ENCODE data around the gene MFN1. TPM values are rescaled to one million over a fixed set of nuclear protein-coding genes. Genes with fewer than 3 reads are reported as not detected.

Gene MFN1
- total RNA-seq, 2 experiments from 2014 or later: 25.5 to 30.4 TPM

DNA sequence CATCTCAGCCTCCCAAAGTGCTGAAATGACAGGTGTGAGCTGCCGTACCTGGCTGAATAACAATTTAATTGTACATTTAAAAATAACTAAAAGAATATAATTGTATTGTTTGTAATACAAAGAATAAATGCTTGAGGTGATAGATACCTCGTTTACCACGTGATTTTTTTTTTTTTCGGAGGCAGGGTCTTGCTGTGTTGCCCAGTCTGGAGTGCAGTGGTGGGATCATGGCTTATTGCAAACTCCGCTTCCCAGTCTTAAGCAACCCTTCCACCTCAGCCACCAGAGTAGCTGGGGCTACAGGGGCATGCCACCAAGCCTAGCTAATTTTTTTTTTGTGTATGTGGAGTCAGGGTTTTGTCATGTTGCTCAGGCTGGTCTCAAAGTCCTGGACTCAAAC, 15.8 kb downstream of the MFN1 start:
- H3K36me3 Mint-ChIP-seq (ENCODE audit: low read depth): peaks cover 39% of the 10 kb centered on the region

DNA sequence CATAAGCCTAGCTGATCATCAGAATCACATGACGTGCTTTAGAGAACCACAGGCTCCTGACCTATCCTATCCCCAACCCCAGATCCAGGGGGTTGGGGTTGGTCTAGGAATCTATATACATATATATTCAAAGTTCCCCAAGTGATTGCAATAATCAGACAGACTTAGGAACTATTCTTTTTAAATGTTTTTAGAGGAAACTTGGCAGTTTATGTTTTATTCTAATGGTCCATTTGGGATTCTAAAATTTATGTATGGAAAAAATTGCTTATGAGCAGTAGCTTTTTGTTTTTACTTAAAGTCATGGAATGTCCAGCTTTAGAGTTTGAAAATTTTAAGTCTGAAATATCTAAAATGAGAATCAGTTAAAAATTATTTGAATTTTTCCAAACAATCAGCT, 22.1 kb downstream of the MFN1 start:
- no peaks in the 10 kb centered on the region for H3K4me1 Mint-ChIP-seq (ENCODE audit: low read depth)
- ChIA-PET POLR2A (no interaction called here), CTCF (no interaction called here)
- DNase-seq (no peak), ATAC-seq (no peak)
- no peaks in the 10 kb centered on the region for H3K9me3 Mint-ChIP-seq (ENCODE audit: insufficient read depth)
- no peak overlapping the region for H3K4me3 Mint-ChIP-seq
- H3K27me3 Mint-ChIP-seq (ENCODE audit: low read depth): no peaks in the 10 kb centered on the region
- peaks cover 21% of the 10 kb centered on the region for H3K36me3 Mint-ChIP-seq (ENCODE audit: low read depth)
- H3K27ac Mint-ChIP-seq: no peak overlapping the region

More for the DNA sequence above, 15.8 kb downstream of the MFN1 start:
- ATAC-seq (no peak), DNase-seq (no peak)
- no peaks in the 10 kb centered on the region for H3K4me1 Mint-ChIP-seq (ENCODE audit: low read depth)
- H3K4me3 Mint-ChIP-seq: no peak overlapping the region
- ChIA-PET POLR2A (no interaction called here), CTCF (interaction anchor here (2.7 kb wide), 1 partner anchor 12 kb away, joined by 7 read pairs; no protein-coding TSS in a partner anchor)
- no peaks in the 10 kb centered on the region for H3K9me3 Mint-ChIP-seq (ENCODE audit: insufficient read depth)
- no peak overlapping the region for H3K27ac Mint-ChIP-seq
- H3K27me3 Mint-ChIP-seq (ENCODE audit: low read depth): no peaks in the 10 kb centered on the region

DNA sequence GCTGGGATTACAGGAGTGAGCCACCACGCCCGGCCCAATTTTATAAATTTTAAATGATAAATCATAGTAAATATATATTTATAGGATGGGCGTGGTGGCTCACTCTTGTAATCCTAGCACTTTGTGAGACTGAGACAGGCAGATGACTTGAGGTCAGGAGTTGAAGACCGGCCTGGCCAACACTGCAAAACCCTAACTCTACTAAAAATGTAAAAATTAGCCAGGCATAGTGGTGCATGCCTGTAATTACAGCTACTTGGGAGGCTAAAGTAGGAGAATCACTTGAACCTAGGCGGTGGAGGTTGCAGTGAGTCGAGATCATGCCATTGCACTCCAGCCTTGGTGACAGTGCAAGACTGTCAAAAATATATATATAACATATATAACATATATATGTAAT, 26.4 kb downstream of the MFN1 start:
- H3K9me3 Mint-ChIP-seq (ENCODE audit: insufficient read depth): no peaks in the 10 kb centered on the region
- H3K36me3 Mint-ChIP-seq (ENCODE audit: low read depth): peaks cover 18% of the 10 kb centered on the region
- H3K4me3 Mint-ChIP-seq: no peak overlapping the region
- no peaks in the 10 kb centered on the region for H3K4me1 Mint-ChIP-seq (ENCODE audit: low read depth)
- DNase-seq (no peak), ATAC-seq (no peak)
- H3K27me3 Mint-ChIP-seq (ENCODE audit: low read depth): no peaks in the 10 kb centered on the region
- ChIA-PET POLR2A (interaction anchor here (0.9 kb wide), 1 partner anchor 27 kb away, joined by 3 read pairs; no protein-coding TSS in a partner anchor), CTCF (interaction anchor here (0.6 kb wide), 1 partner anchor 13 kb away, joined by 3 read pairs; no protein-coding TSS in a partner anchor)
- H3K27ac Mint-ChIP-seq: no peak overlapping the region

DNA sequence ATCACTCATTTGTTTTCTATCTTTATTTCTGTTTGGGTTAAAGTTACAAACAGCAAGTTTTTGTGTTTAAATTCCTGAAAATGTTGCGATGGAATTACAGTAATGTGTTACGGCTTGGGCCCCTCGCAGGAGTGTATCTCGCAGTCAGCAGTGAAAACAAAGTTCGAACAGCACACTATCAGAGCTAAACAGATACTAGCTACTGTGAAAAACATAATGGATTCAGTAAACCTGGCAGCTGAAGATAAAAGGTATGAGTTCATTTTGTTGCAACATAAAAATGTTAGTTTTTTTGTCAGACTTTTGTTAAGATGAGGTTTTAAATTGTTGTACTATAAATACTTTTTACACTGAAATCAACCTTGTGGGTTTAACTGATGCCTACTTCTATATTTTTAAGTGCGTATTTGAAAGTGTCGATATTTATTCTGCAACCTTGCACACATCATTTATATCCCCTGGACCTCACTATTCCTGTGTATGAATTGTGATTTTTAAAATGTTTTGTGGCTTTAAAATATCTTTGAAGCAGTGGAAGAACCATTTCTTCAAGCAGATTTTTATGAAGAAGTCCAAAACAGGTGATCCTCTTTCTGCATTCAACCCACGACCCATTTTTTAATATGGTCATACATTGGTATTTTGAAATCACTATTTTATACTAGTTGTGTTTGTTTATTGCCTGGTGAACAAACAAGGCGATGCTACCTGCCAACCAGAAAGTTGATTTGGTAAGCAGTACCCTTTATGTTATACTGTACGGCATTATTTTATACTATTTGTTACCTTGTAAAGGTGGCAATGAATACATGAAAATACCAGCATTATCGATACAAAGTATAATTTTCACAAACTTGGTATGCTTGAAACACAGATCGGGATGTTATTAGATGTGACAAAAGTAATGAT, 27.8 kb downstream of the MFN1 start:
- POLR2A ChIA-PET: no interaction called here
- H3K27ac Mint-ChIP-seq: no peak overlapping the region
- no peak overlapping the region for H3K4me3 Mint-ChIP-seq
- CTCF ChIA-PET: no interaction called here
- H3K27me3 Mint-ChIP-seq (ENCODE audit: low read depth): no peaks in the 10 kb centered on the region
- ATAC-seq: no peak
- no peak for DNase-seq
- H3K4me1 Mint-ChIP-seq (ENCODE audit: low read depth): no peaks in the 10 kb centered on the region
- H3K36me3 Mint-ChIP-seq (ENCODE audit: low read depth): peaks cover 25% of the 10 kb centered on the region
- no peaks in the 10 kb centered on the region for H3K9me3 Mint-ChIP-seq (ENCODE audit: insufficient read depth)

DNA sequence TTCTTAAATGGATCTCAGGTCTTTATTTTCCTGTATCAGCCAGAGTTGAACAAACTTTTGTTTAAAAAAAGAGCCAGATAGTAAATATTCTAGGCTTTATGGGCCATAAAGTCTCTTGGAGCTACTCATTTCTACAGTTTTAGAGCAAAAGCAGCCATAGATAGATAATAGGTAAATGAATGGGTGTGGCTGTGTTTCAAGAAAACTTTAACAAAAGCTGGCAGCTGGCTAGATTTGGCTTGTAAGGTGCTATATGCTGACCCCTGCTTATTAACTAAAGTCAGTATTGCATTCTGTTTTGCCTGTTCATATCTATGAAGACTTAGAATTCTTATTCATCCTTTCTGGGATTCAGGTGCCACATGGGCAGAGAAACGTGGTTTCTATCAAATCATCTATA, 29.0 kb downstream of the MFN1 start:
- DNase-seq: no peak
- Mint-ChIP-seq H3K27ac (no peak overlapping the region), H3K4me3 (no peak overlapping the region), H3K9me3 (ENCODE audit: insufficient read depth) (no peaks in the 10 kb centered on the region), H3K27me3 (ENCODE audit: low read depth) (no peaks in the 10 kb centered on the region), H3K36me3 (ENCODE audit: low read depth) (peaks cover 25% of the 10 kb centered on the region), H3K4me1 (ENCODE audit: low read depth) (no peaks in the 10 kb centered on the region)
- no peak for ATAC-seq
- POLR2A ChIA-PET: no interaction called here
- CTCF ChIA-PET: interaction anchor here (1.0 kb wide), 1 partner anchor 361 kb away, joined by 3 read pairs; no protein-coding TSS in a partner anchor

DNA sequence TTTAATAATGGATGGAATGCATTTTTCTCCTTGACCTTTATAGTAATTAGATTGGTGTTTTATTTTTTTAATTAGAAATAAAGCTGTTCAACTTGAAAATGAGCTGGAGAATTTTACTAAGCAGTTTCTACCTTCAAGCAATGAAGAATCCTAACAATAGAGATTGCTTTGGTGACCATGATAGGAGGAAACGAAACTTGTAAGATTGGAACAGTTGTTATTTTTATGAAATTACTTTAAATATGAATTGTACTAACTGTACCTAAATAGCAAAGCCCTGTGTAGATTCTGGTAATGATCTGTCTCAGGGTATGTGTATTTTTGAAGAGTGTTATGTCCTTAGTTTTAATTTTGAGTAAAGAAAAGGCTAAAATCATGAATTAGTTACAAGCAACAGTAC, 44.4 kb downstream of the MFN1 start:
- CTCF ChIA-PET: no interaction called here
- no peak overlapping the region for H3K27ac Mint-ChIP-seq
- no peaks in the 10 kb centered on the region for H3K9me3 Mint-ChIP-seq (ENCODE audit: insufficient read depth)
- no peaks in the 10 kb centered on the region for H3K27me3 Mint-ChIP-seq (ENCODE audit: low read depth)
- no peak for ATAC-seq
- no peaks in the 10 kb centered on the region for H3K4me1 Mint-ChIP-seq (ENCODE audit: low read depth)
- POLR2A ChIA-PET: no interaction called here
- peaks cover 28% of the 10 kb centered on the region for H3K36me3 Mint-ChIP-seq (ENCODE audit: low read depth)
- H3K4me3 Mint-ChIP-seq: no peak overlapping the region
- no peak for DNase-seq

DNA sequence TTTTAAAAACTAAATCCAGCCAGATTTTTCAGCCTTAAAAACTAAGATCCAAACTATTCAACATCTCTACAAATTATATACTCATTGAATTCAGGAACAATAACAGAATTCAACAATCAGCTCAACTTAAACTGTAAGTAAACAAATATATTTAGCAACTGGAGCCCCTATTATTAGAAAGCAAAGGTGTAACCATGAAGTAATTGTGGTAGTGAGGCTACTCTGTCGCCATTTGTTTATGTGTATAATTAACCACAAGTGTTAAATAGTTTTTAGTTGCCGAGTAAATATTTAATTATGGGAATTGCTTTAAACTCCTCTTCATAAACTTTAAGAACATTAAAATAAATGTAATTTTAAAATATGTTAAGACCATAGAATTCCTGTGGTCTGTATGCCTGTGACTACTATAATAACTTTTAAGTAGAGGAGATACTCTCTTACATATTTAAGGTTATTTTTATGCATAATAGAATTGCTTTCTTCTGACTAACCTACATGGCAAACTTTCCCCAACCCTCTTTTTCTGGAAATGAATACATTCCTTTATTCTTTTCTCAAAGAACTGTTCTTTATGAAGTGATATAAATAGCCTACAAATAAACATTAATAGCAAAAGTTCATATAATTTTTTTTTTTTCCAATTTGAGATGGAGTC, 51.2 kb downstream of the MFN1 start:
- Mint-ChIP-seq H3K36me3 (ENCODE audit: low read depth) (peaks cover 20% of the 10 kb centered on the region), H3K4me1 (ENCODE audit: low read depth) (no peaks in the 10 kb centered on the region), H3K4me3 (no peak overlapping the region), H3K9me3 (ENCODE audit: insufficient read depth) (no peaks in the 10 kb centered on the region), H3K27me3 (ENCODE audit: low read depth) (no peaks in the 10 kb centered on the region), H3K27ac (no peak overlapping the region)
- ATAC-seq (no peak), DNase-seq (no peak)
- CTCF ChIA-PET: no interaction called here
- POLR2A ChIA-PET: no interaction called here

DNA sequence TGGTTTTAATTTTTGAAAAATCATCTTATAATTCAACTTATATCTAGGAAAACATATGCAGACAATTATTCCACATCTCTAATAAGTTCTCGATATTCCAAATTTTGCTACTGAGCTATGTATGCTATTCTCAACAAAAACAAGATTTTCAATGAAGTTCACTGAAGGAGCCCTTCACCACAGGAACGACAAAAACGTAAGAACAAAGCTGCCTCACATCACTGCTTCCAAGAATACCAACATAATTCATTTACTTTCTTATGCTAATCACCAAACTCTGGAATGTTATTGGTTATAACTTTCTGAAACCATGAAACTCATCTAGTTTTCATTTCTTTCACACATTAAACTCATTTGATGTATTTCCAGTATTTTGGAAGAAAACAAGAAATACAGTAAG, 54.1 kb downstream of the MFN1 start:
- ChIA-PET CTCF (interaction anchor here (1.1 kb wide), 1 partner anchor 12 kb away, joined by 3 read pairs; no protein-coding TSS in a partner anchor), POLR2A (no interaction called here)
- H3K36me3 Mint-ChIP-seq (ENCODE audit: low read depth): peaks cover 22% of the 10 kb centered on the region

DNA sequence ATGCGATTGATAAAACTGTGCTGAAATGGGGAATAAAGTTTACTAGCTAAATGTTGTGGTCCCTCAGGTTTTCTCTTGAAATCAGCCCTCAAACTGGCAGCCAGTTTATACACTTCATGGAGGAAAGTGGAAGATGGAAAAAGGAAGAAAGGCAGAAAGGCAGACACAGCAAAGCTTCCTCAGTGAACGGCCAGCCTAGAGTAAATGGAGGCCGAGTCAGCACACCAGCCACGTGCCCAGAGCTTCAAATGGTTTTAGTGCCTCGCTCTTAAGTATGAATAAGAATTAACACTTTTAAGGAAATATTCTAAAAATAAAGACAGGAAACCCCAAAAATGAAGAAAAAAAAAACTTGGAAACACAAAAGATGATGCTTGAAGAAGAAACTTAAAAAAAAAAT, 55.5 kb downstream of the MFN1 start:
- ATAC-seq: no peak
- Mint-ChIP-seq H3K4me3 (no peak overlapping the region), H3K27ac (no peak overlapping the region), H3K9me3 (ENCODE audit: insufficient read depth) (no peaks in the 10 kb centered on the region), H3K4me1 (ENCODE audit: low read depth) (no peaks in the 10 kb centered on the region), H3K27me3 (ENCODE audit: low read depth) (no peaks in the 10 kb centered on the region), H3K36me3 (ENCODE audit: low read depth) (peaks cover 17% of the 10 kb centered on the region)
- POLR2A ChIA-PET: interaction anchor here (0.7 kb wide), 1 partner anchor 17 kb away, joined by 3 read pairs; no protein-coding TSS in a partner anchor
- no peak for DNase-seq
- CTCF ChIA-PET: no interaction called here

More for the DNA sequence above, 54.1 kb downstream of the MFN1 start:
- H3K4me3 Mint-ChIP-seq: no peak overlapping the region
- DNase-seq (no peak), ATAC-seq (no peak)
- H3K4me1 Mint-ChIP-seq (ENCODE audit: low read depth): no peaks in the 10 kb centered on the region
- H3K27ac Mint-ChIP-seq: no peak overlapping the region
- no peaks in the 10 kb centered on the region for H3K9me3 Mint-ChIP-seq (ENCODE audit: insufficient read depth)
- H3K27me3 Mint-ChIP-seq (ENCODE audit: low read depth): no peaks in the 10 kb centered on the region

DNA sequence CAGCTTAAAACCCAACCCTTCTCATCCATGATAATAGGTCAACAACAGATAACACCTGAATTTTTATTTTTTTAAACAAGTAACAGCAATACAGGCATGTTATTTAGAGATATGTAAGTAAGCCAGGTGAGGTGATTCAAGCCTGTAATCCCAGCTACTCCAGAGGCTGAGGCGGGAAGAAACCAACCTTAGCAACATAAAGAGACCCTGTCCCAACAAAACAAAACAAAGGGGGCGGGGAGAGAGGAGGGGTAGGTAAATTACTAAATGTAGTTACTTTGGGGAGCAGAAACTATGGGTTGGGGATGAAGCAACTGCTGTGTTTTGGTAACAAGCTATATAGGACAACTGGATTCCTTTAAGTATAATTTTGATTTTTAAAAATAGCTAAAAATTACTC, 56.8 kb downstream of the MFN1 start:
- no peaks in the 10 kb centered on the region for H3K4me1 Mint-ChIP-seq (ENCODE audit: low read depth)
- H3K36me3 Mint-ChIP-seq (ENCODE audit: low read depth): peaks cover 17% of the 10 kb centered on the region
- DNase-seq (no peak), ATAC-seq (no peak)
- no peak overlapping the region for H3K4me3 Mint-ChIP-seq
- ChIA-PET POLR2A (interaction anchor here (0.6 kb wide), 1 partner anchor 305 kb away, joined by 3 read pairs; no protein-coding TSS in a partner anchor), CTCF (no interaction called here)
- no peaks in the 10 kb centered on the region for H3K27me3 Mint-ChIP-seq (ENCODE audit: low read depth)
- H3K9me3 Mint-ChIP-seq (ENCODE audit: insufficient read depth): no peaks in the 10 kb centered on the region
- no peak overlapping the region for H3K27ac Mint-ChIP-seq

DNA sequence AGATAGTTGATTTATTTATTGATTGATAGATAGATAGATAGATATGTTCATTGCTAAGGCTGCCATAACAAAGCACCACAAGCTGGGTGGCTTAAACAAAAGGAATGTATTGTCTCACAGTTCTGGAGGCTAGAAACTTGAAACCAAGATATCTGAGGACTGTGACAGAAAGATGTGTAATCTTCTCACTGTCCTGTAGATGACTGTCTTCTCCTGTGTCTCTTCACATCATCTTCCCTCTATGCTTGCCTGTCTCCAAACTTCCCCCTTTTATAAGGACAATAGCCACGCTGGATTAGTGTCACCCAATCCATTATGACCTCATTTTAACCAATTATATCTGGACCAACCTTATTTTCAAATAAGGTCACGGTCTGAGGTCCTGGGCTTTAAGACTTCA, 62.8 kb downstream of the MFN1 start:
- ChIA-PET POLR2A (no interaction called here), CTCF (no interaction called here)
- no peak overlapping the region for H3K27ac Mint-ChIP-seq
- no peaks in the 10 kb centered on the region for H3K4me1 Mint-ChIP-seq (ENCODE audit: low read depth)
- no peak for DNase-seq
- H3K4me3 Mint-ChIP-seq: no peak overlapping the region
- no peak for ATAC-seq
- peaks cover 5% of the 10 kb centered on the region for H3K36me3 Mint-ChIP-seq (ENCODE audit: low read depth)
- H3K9me3 Mint-ChIP-seq (ENCODE audit: insufficient read depth): no peaks in the 10 kb centered on the region
- H3K27me3 Mint-ChIP-seq (ENCODE audit: low read depth): no peaks in the 10 kb centered on the region

DNA sequence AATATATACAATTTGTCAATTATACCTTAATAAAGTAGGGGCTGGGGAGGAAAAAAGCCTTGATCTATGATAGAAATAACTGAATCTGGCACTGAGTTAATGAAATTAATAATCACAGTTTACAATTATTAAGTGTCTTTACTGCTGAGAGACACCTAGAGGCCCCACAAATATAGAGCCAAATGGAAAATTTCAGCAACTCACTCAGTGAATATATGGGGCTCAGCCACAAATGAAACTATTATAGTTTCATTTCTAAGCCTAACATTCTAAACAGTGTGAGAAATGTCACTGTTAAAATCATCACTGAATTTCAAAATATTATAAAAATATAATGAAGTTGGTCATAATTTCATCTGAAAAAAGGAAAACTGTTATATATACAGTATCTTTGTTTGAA, 63.5 kb downstream of the MFN1 start:
- POLR2A ChIA-PET: no interaction called here
- Mint-ChIP-seq H3K4me3 (no peak overlapping the region), H3K27me3 (ENCODE audit: low read depth) (no peaks in the 10 kb centered on the region), H3K9me3 (ENCODE audit: insufficient read depth) (no peaks in the 10 kb centered on the region), H3K27ac (no peak overlapping the region), H3K36me3 (ENCODE audit: low read depth) (peaks cover 4% of the 10 kb centered on the region), H3K4me1 (ENCODE audit: low read depth) (no peaks in the 10 kb centered on the region)
- DNase-seq (no peak), ATAC-seq (no peak)
- CTCF ChIA-PET: no interaction called here
